OCI-LY7 (cell line): ENCODE results near the gene HOXA7.

Source experiments
- CTCF ChIP-seq: fragments of 200-600 bp; sonication (generic); conservative IDR thresholded peaks from 2 replicates; pipeline ENCODE4 v1.5.1; 2014; ENCODE audit warnings: mild to moderate bottlenecking, antibody characterized with exemption, low read length, moderate library complexity, mixed read lengths
- EZH2phosphoT487 ChIP-seq: fragments of 200-600 bp; sonication (generic); IDR thresholded peaks from 2 replicates; pipeline ENCODE4 v1.6.1; 2018; ENCODE audit warnings: low read depth, borderline replicate concordance, mild to moderate bottlenecking, mixed run types, antibody characterized with exemption, low read length, moderate library complexity, mixed read lengths

GRCh38 chr7:27168265-27168947 is 11.9 kb upstream of the HOXA7 start:
- no peak for TF ChIP-seq EZH2phosphoT487
- TF ChIP-seq CTCF, result no peak
